H9 (cell line): ENCODE data around the gene ALG14. TPM values are rescaled to one million over a fixed set of nuclear protein-coding genes. Genes with fewer than 3 reads are reported as not detected.

ENCODE experiments used
- DNase-seq: peaks from one replicate; pipeline ENCODE4 v3.0.0-alpha.2; 2017
- H2AFZ ChIP-seq: one replicate; pipeline ENCODE4 v1.6.1; 2013; ENCODE audit warnings: mild to moderate bottlenecking, low read length, control low read depth, moderate library complexity
- H2AK5ac ChIP-seq: 2 replicates; pipeline ENCODE4 v1.6.1; 2013; ENCODE audit warnings: low read length, control low read depth, mixed read lengths; ENCODE audit not compliant: insufficient read length
- H2BK120ac ChIP-seq: one replicate; pipeline ENCODE4 v1.6.1; 2013; ENCODE audit warnings: low read depth, mild to moderate bottlenecking, low read length, control low read depth, inconsistent platforms; ENCODE audit not compliant: poor library complexity, severe bottlenecking
- H2BK12ac ChIP-seq: 2 replicates; pipeline ENCODE4 v1.6.1; 2013; ENCODE audit warnings: low read length, control low read depth, mixed read lengths, low read depth; ENCODE audit not compliant: insufficient read length
- H2BK15ac ChIP-seq: 2 replicates; pipeline ENCODE4 v1.6.1; 2013; ENCODE audit warnings: low read depth, low read length, control low read depth
- H2BK20ac ChIP-seq: one replicate; pipeline ENCODE4 v1.6.1; 2013; ENCODE audit warnings: low read depth, mild to moderate bottlenecking, low read length, control low read depth, inconsistent platforms; ENCODE audit not compliant: poor library complexity, severe bottlenecking
- H2BK5ac ChIP-seq: 2 replicates; pipeline ENCODE4 v1.6.1; 2013; ENCODE audit warnings: low read length, control low read depth, mixed read lengths; ENCODE audit not compliant: insufficient read length
- H3K14ac ChIP-seq: 2 replicates; pipeline ENCODE4 v1.6.1; 2013; ENCODE audit warnings: low read length, control low read depth; ENCODE audit not compliant: insufficient read depth
- H3K18ac ChIP-seq: 2 replicates; pipeline ENCODE4 v1.6.1; 2013; ENCODE audit warnings: low read depth, mild to moderate bottlenecking, mixed read lengths, low read length, control low read depth; ENCODE audit not compliant: insufficient read length
- H3K23ac ChIP-seq: 2 replicates; pipeline ENCODE4 v1.6.1; 2013; ENCODE audit warnings: low read length, control low read depth, mixed read lengths, low read depth; ENCODE audit not compliant: insufficient read length
- H3K23me2 ChIP-seq: 2 replicates; pipeline ENCODE4 v1.6.1; 2013; ENCODE audit warnings: low read depth, mild to moderate bottlenecking, mixed read lengths, low read length, control low read depth; ENCODE audit not compliant: insufficient read length, poor library complexity, severe bottlenecking
- H3K27ac ChIP-seq: 2 replicates; pipeline ENCODE4 v1.5.1; 2013; ENCODE audit warnings: low read length, control low read depth, mixed read lengths, low read depth; ENCODE audit not compliant: insufficient read length
- H3K27me3 ChIP-seq: 2 replicates; pipeline ENCODE4 v1.6.1; 2013; ENCODE audit warnings: low read length, control low read depth, inconsistent platforms; ENCODE audit not compliant: insufficient read depth
- H3K4ac ChIP-seq: 2 replicates; pipeline ENCODE4 v1.6.1; 2013; ENCODE audit warnings: low read depth, mild to moderate bottlenecking, control low read depth, inconsistent platforms, low read length, moderate library complexity
- H3K4me1 ChIP-seq: 2 replicates; pipeline ENCODE4 v1.6.1; 2013; ENCODE audit warnings: low read length, control low read depth, inconsistent platforms; ENCODE audit not compliant: insufficient read depth
- H3K4me2 ChIP-seq: 2 replicates; pipeline ENCODE4 v1.6.1; 2013; ENCODE audit warnings: low read length, control low read depth, mixed read lengths; ENCODE audit not compliant: insufficient read length, insufficient read depth
- H3K56ac ChIP-seq: 2 replicates; pipeline ENCODE4 v1.6.1; 2013; ENCODE audit warnings: low read depth, mild to moderate bottlenecking, mixed read lengths, low read length, control low read depth; ENCODE audit not compliant: insufficient read length
- H3K79me1 ChIP-seq: 2 replicates; pipeline ENCODE4 v1.6.1; 2013; ENCODE audit warnings: low read depth, mild to moderate bottlenecking, moderate library complexity, low read length, control low read depth, inconsistent platforms; ENCODE audit not compliant: insufficient read depth, poor library complexity, severe bottlenecking
- H3K79me2 ChIP-seq: 2 replicates; pipeline ENCODE4 v1.6.1; 2013; ENCODE audit warnings: low read length, control low read depth, inconsistent platforms; ENCODE audit not compliant: insufficient read depth
- H3K9ac ChIP-seq: 2 replicates; pipeline ENCODE4 v1.6.1; 2013; ENCODE audit warnings: low read length, control low read depth, mixed read lengths; ENCODE audit not compliant: insufficient read length; ENCODE audit errors: extremely low read depth
- H3K9me3 ChIP-seq: one replicate; pipeline ENCODE4 v1.6.1; 2013; ENCODE audit warnings: low read depth, low read length, inconsistent platforms; ENCODE audit not compliant: control insufficient read depth
- H3T11ph ChIP-seq: one replicate; pipeline ENCODE4 v1.6.1; 2013; ENCODE audit warnings: mild to moderate bottlenecking, low read length, control low read depth, inconsistent platforms
- H4K20me1 ChIP-seq: one replicate; pipeline ENCODE4 v1.6.1; 2013; ENCODE audit not compliant: control insufficient read depth, insufficient read length, insufficient read depth
- H4K5ac ChIP-seq: 2 replicates; pipeline ENCODE4 v1.6.1; 2013; ENCODE audit warnings: low read depth, mild to moderate bottlenecking, mixed read lengths, low read length, control low read depth; ENCODE audit not compliant: insufficient read length
- H4K8ac ChIP-seq: replicated peaks from 2 replicates; pipeline ENCODE4 v1.6.1; 2013; ENCODE audit warnings: low read length, control low read depth, mixed read lengths, low read depth; ENCODE audit not compliant: insufficient read length
- H4K91ac ChIP-seq: 2 replicates; pipeline ENCODE4 v1.6.1; 2013; ENCODE audit warnings: low read depth, mild to moderate bottlenecking, moderate library complexity, mixed read lengths, low read length, control low read depth; ENCODE audit not compliant: insufficient read length
- H3K27ac Mint-ChIP-seq, 3 experiments: 2 replicates in 2 of 3; 3 replicates in 1 of 3; pipeline ENCODE4 v1.8.0; 2020 to 2021; ENCODE audit warnings: mixed read lengths in 3 of 3, mild to moderate bottlenecking in 1 of 3, moderate library complexity in 1 of 3
- H3K27me3 Mint-ChIP-seq: 2 replicates; pipeline ENCODE4 v1.8.0; 2021; ENCODE audit warnings: low read depth, mild to moderate bottlenecking, moderate library complexity, mixed read lengths
- H3K36me3 Mint-ChIP-seq, 3 experiments: 2 replicates in 2 of 3; 3 replicates in 1 of 3; pipeline ENCODE4 v1.8.0; 2020 to 2021; ENCODE audit warnings: low read depth in 3 of 3, mixed read lengths in 3 of 3; ENCODE audit not compliant: insufficient read depth in 1 of 3
- H3K4me1 Mint-ChIP-seq, 2 experiments: 2 replicates each; pipeline ENCODE4 v1.8.0; 2020; ENCODE audit warnings: mixed read lengths in 2 of 2
- H3K4me3 Mint-ChIP-seq, 2 experiments: 2 replicates in 1 of 2; 3 replicates in 1 of 2; pipeline ENCODE4 v1.8.0; 2020 to 2021; ENCODE audit warnings: mild to moderate bottlenecking in 2 of 2, mixed read lengths in 2 of 2, moderate library complexity in 1 of 2
- H3K9me3 Mint-ChIP-seq, 2 experiments: 2 replicates in 1 of 2; 3 replicates in 1 of 2; pipeline ENCODE4 v1.8.0; 2020; ENCODE audit warnings: mild to moderate bottlenecking in 2 of 2, mixed read lengths in 2 of 2, moderate library complexity in 1 of 2
- CTCF ChIP-seq: fragments of 200-600 bp; sonication (generic); conservative IDR thresholded peaks from 3 replicates; pipeline ENCODE4 v1.8.0; 2021; ENCODE audit warnings: antibody characterized with exemption, mild to moderate bottlenecking
- WGBS: extraction: QIAGEN DNeasy Blood & Tissue Kit; methylation state at CpG from one replicate; pipeline ENCODE4 v1.1.7; 2013; ENCODE audit warnings: missing lambda C conversion rate, low lambda C conversion rate, mixed read lengths; ENCODE audit not compliant: insufficient read length; ENCODE audit errors: extremely low coverage; 5-methylcytosine and 5-hydroxymethylcytosine counted together
- total RNA-seq: library from RNA; stranded (reverse); gene quantifications from 2 replicates; pipeline ENCODE4 v1.2.1, GENCODE V29; 2021

ALG14 gene
- total RNA-seq, 1 experiment from 2014 or later, result 2.5 TPM

- Histone ChIP-seq H3K23me2 (no peaks in the 10 kb centered on the region), H2AFZ (no peak overlapping the region), H3K79me2 (no peaks in the 10 kb centered on the region), H2BK5ac (no peak overlapping the region), H3K56ac (no peak overlapping the region), H3K79me1 (no peaks in the 10 kb centered on the region), H3K4ac (no peak overlapping the region), H3K27ac (no peak overlapping the region), H4K91ac (no peak overlapping the region), H3T11ph (no peak overlapping the region), H2BK12ac (no peak overlapping the region), H2BK120ac (no peak overlapping the region), H3K9ac (no peak overlapping the region), H3K14ac (no peak overlapping the region), H2BK20ac (no peak overlapping the region), H4K20me1 (no peaks in the 10 kb centered on the region), H4K8ac (no peak overlapping the region), H3K4me2 (no peak overlapping the region), H3K4me1 (peaks cover 8% of the 10 kb centered on the region; the same call in 1 of the 2 replicates), H3K18ac (no peak overlapping the region), H3K23ac (no peak overlapping the region), H2BK15ac (no peak overlapping the region), H2AK5ac (no peak overlapping the region), H3K9me3 (no peaks in the 10 kb centered on the region), H4K5ac (no peak overlapping the region), H3K27me3 (no peaks in the 10 kb centered on the region)
- no CpG with 5 or more reads among the region's 2 CpGs for WGBS
- peak overlapping the region in 1 of 3 experiments; percentile 52; a peak in 1 of 7 replicates for H3K27ac Mint-ChIP-seq
- H3K4me3 Mint-ChIP-seq, result no peak overlapping the region
- no peak for DNase-seq
- H3K9me3 Mint-ChIP-seq, result no peaks in the 10 kb centered on the region
- H3K27me3 Mint-ChIP-seq, result no peaks in the 10 kb centered on the region
- H3K36me3 Mint-ChIP-seq, result peaks cover 7 to 11% (median 9%) of the 10 kb centered on the region in 3 experiments; a peak in 6 of 7 replicates
- no peak for TF ChIP-seq CTCF
- H3K4me1 Mint-ChIP-seq, result peaks cover 38 to 43% of the 10 kb centered on the region in 2 experiments
These were observed 138.2 kb downstream of the ALG14 start for GRCh38 chr1:94934551-94934950.
